Smooth muscle cell (in vitro differentiated cells): ENCODE data around the gene EREG. TPM values are rescaled to one million over a fixed set of nuclear protein-coding genes. Genes with fewer than 3 reads are reported as not detected.

Source experiments
- DNase-seq: peaks from one replicate; lab custom pipeline; 2025; ENCODE audit not compliant: unreplicated experiment; lab: John Stamatoyannopoulos, UW
- H2AFZ ChIP-seq: fragments of 200-600 bp; sonication (generic); 2 replicates; pipeline ENCODE4 v1.6.0; 2016; ENCODE audit warnings: antibody characterized with exemption, low read depth, mild to moderate bottlenecking
- H3F3A ChIP-seq: fragments of 200-600 bp; sonication (generic); 2 replicates; pipeline ENCODE4 v1.6.0; 2017; ENCODE audit warnings: antibody characterized with exemption, low read depth
- H3K27ac ChIP-seq: fragments of 200-600 bp; sonication (generic); 2 replicates; pipeline ENCODE4 v1.5.1; 2016; ENCODE audit warnings: low read depth, mild to moderate bottlenecking
- H3K27me3 ChIP-seq: fragments of 200-600 bp; sonication (generic); 2 replicates; pipeline ENCODE4 v1.6.1; 2016; ENCODE audit warnings: low read depth, mild to moderate bottlenecking
- H3K36me3 ChIP-seq: fragments of 200-600 bp; sonication (generic); 2 replicates; pipeline ENCODE4 v1.5.1; 2016; ENCODE audit warnings: low read depth
- H3K4me1 ChIP-seq: fragments of 200-600 bp; sonication (generic); 2 replicates; pipeline ENCODE4 v1.5.1; 2016; ENCODE audit warnings: low read depth
- H3K4me2 ChIP-seq: fragments of 200-600 bp; sonication (generic); 2 replicates; pipeline ENCODE4 v1.6.0; 2016; ENCODE audit warnings: mild to moderate bottlenecking
- H3K4me3 ChIP-seq: fragments of 200-600 bp; sonication (generic); 2 replicates; pipeline ENCODE4 v1.5.1; 2016; ENCODE audit warnings: mild to moderate bottlenecking
- H3K79me2 ChIP-seq: fragments of 200-600 bp; sonication (generic); 2 replicates; pipeline ENCODE4 v1.6.0; 2016; ENCODE audit warnings: low read depth, mild to moderate bottlenecking
- H3K9ac ChIP-seq: fragments of 200-600 bp; sonication (generic); 2 replicates; pipeline ENCODE4 v1.6.0; 2016; ENCODE audit warnings: low read depth
- H3K9me3 ChIP-seq: fragments of 200-600 bp; sonication (generic); replicated peaks from 2 replicates; pipeline ENCODE4 v1.5.1; 2016; ENCODE audit warnings: low read depth
- H4K20me1 ChIP-seq: fragments of 200-600 bp; sonication (generic); 2 replicates; pipeline ENCODE4 v1.6.0; 2016; ENCODE audit warnings: low read depth
- CTCF ChIP-seq: fragments of 200-600 bp; sonication (generic); IDR thresholded peaks from 2 replicates; pipeline ENCODE4 v1.5.1; 2017; ENCODE audit warnings: borderline replicate concordance, mild to moderate bottlenecking, antibody characterized with exemption; ENCODE audit not compliant: insufficient read depth, poor library complexity, severe bottlenecking
- WGBS: methylation state at CpG from one replicate; pipeline ENCODE4 v1.1.7; 2016; ENCODE audit warnings: low lambda C conversion rate; 5-methylcytosine and 5-hydroxymethylcytosine counted together
- polyA plus RNA-seq: library from polyadenylated mRNA; unstranded; fragments of >200 nt; fragmentation: Nextera tagmentation; extraction: Ambion mirVana; gene quantifications from 2 replicates; pipeline ENCODE4 v1.2.1, GENCODE V29; 2016
- total RNA-seq: library from RNA; depleted of rRNA; stranded (reverse); fragments of >200 nt; gene quantifications from 2 replicates; pipeline ENCODE4 v1.2.3, GENCODE V29; 2014

EREG gene
- total and polyA plus RNA-seq, 2 experiments from 2014 or later: 0.55 to 1.9 TPM

- no peaks in the 10 kb centered on the region for H3K79me2 ChIP-seq
Observed at GRCh38 chr4:74364256-74364651, 691 bp upstream of the EREG start.

GRCh38 chr4:74365761-74366160, 816 bp downstream of the EREG start:
- no peaks in the 10 kb centered on the region for H3K36me3 ChIP-seq
- H3K79me2 ChIP-seq: no peaks in the 10 kb centered on the region
- no peak overlapping the region for H3K9ac ChIP-seq
- H2AFZ ChIP-seq: no peak overlapping the region
- H3F3A ChIP-seq: no peaks in the 10 kb centered on the region
- peaks cover 38% of the 10 kb centered on the region for H3K27me3 ChIP-seq
- 7% methylated on average over 11 of the region's 11 CpGs for WGBS
- H3K4me2 ChIP-seq: peak overlapping the region; percentile 84
- no peaks in the 10 kb centered on the region for H3K9me3 ChIP-seq
- H3K4me3 ChIP-seq: peak overlapping the region; percentile 48
- peaks cover 12% of the 10 kb centered on the region for H3K4me1 ChIP-seq
- TF ChIP-seq CTCF: no peak
- H3K27ac ChIP-seq: no peak overlapping the region
- no peaks in the 10 kb centered on the region for H4K20me1 ChIP-seq
- DNase-seq: no peak

More at GRCh38 chr4:74364256-74364651, 691 bp upstream of the EREG start:
- H3K4me2 ChIP-seq: peak overlapping the region; percentile 84
- peak overlapping the region; percentile 48 for H3K4me3 ChIP-seq
- H2AFZ ChIP-seq: no peak overlapping the region
- no peaks in the 10 kb centered on the region for H3K36me3 ChIP-seq
- no peaks in the 10 kb centered on the region for H4K20me1 ChIP-seq
- 31% methylated on average over 8 of the region's 8 CpGs for WGBS
- peaks cover 38% of the 10 kb centered on the region for H3K27me3 ChIP-seq
- no peaks in the 10 kb centered on the region for H3K9me3 ChIP-seq
- no peak overlapping the region for H3K27ac ChIP-seq
- no peak for DNase-seq
- no peak for TF ChIP-seq CTCF
- no peak overlapping the region for H3K9ac ChIP-seq
- H3F3A ChIP-seq: no peaks in the 10 kb centered on the region
- H3K4me1 ChIP-seq: peaks cover 12% of the 10 kb centered on the region

DNA sequence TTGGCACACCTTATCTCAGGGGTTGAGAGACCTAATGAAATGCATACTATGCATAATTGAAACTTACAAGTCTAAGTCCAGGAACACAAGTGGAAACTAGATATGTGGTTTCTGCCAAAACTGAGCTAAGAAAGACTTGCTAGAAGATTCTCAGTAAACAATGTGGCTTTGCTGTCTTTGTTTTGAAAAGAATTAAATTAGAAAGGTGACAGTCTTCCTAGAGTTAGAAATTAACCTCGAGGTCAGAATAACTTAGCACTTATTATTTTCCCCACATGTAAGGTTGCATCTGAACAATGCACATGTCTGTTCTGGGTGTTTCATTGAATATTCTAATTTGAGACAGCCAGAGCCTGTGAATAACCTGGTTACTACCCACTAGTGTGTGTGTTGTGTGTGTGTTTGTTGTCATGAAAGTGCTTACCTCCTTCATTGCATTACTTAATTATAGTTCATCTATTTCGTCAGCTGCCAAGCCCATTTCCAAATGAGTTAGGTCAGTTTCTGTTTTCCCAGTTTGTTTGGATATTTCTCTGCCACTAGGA, 1.5 kb downstream of the EREG start:
- 78% methylated on average over 2 of the region's 2 CpGs for WGBS
- no peak for DNase-seq
- H3K79me2 ChIP-seq: no peaks in the 10 kb centered on the region
- H4K20me1 ChIP-seq: no peaks in the 10 kb centered on the region
- peak overlapping the region; percentile 48 for H3K4me3 ChIP-seq
- peaks cover 38% of the 10 kb centered on the region for H3K27me3 ChIP-seq
- no peak overlapping the region for H2AFZ ChIP-seq
- no peaks in the 10 kb centered on the region for H3F3A ChIP-seq
- H3K36me3 ChIP-seq: no peaks in the 10 kb centered on the region
- H3K4me1 ChIP-seq: peaks cover 12% of the 10 kb centered on the region
- H3K9ac ChIP-seq: no peak overlapping the region
- TF ChIP-seq CTCF: no peak
- H3K27ac ChIP-seq: no peak overlapping the region
- peak overlapping the region; percentile 84 for H3K4me2 ChIP-seq
- no peaks in the 10 kb centered on the region for H3K9me3 ChIP-seq

GRCh38 chr4:74367656-74368290, 2.8 kb downstream of the EREG start:
- 81% methylated on average over 1 of the region's 1 CpG for whole genome bisulfite sequencing
- Histone ChIP-seq H3K4me3 (no peak overlapping the region), H2AFZ (no peak overlapping the region)

More at GRCh38 chr4:74367656-74368290, 2.8 kb downstream of the EREG start:
- H3F3A ChIP-seq: no peaks in the 10 kb centered on the region
- H4K20me1 ChIP-seq: no peaks in the 10 kb centered on the region
- H3K36me3 ChIP-seq: no peaks in the 10 kb centered on the region
- peaks cover 12% of the 10 kb centered on the region for H3K4me1 ChIP-seq
- no peak for TF ChIP-seq CTCF
- no peaks in the 10 kb centered on the region for H3K9me3 ChIP-seq
- H3K27me3 ChIP-seq: peaks cover 38% of the 10 kb centered on the region
- no peaks in the 10 kb centered on the region for H3K79me2 ChIP-seq
- H3K4me2 ChIP-seq: no peak overlapping the region
- no peak overlapping the region for H3K27ac ChIP-seq
- H3K9ac ChIP-seq: no peak overlapping the region
- DNase-seq: no peak
